ENCODE results near the gene SLC51B.

Gene SLC51B

GRCh38 chr15:65056868-65057548 is 11.8 kb downstream of the SLC51B start:
- in situ Hi-C loops (cut with MboI; ENCODE audit: low pct_unique_long_range_greater_than_20kb, low sequenced_read_pairs, unreplicated experiment): loop anchor here (25.0 kb wide), 1 partner anchor 230 kb away; the partner anchor contains the start of genes PARP16 and RNU5A-1
- TF ChIP-seq CTCF (IDR thresholded peaks at IDR 0.05; ENCODE audit: extremely low read depth, insufficient read depth, missing control alignments): no peak
- DNase-seq (ENCODE audit: low spot score): no peak

GRCh38 chr15:65057549-65057940 is 12.4 kb downstream of the SLC51B start:
- no peak for TF ChIP-seq CTCF (IDR thresholded peaks at IDR 0.05; ENCODE audit: extremely low read depth, insufficient read depth, missing control alignments)
- in situ Hi-C loops (cut with MboI; ENCODE audit: low pct_unique_long_range_greater_than_20kb, low sequenced_read_pairs, unreplicated experiment): loop anchor here (25.0 kb wide), 1 partner anchor 230 kb away; the partner anchor contains the start of genes PARP16 and RNU5A-1
- DNase-seq (ENCODE audit: low spot score): no peak

- in situ Hi-C loops (cut with MboI; ENCODE audit: low pct_unique_long_range_greater_than_20kb, low sequenced_read_pairs, unreplicated experiment): loop anchor here (25.0 kb wide), 1 partner anchor 229 kb away; the partner anchor contains the start of genes PARP16 and RNU5A-1
Observed at GRCh38 chr15:65058394-65059368, 13.5 kb downstream of the SLC51B start.

GRCh38 chr15:65059369-65059750 is 14.2 kb downstream of the SLC51B start:
- in situ Hi-C loops (cut with MboI; ENCODE audit: low pct_unique_long_range_greater_than_20kb, low sequenced_read_pairs, unreplicated experiment): loop anchor here (25.0 kb wide), 1 partner anchor 228 kb away; the partner anchor contains the start of genes PARP16 and RNU5A-1

More at GRCh38 chr15:65058394-65059368, 13.5 kb downstream of the SLC51B start:
- no peak for DNase-seq (ENCODE audit: low spot score)
- no peak for TF ChIP-seq CTCF (IDR thresholded peaks at IDR 0.05; ENCODE audit: extremely low read depth, insufficient read depth, missing control alignments)

GRCh38 chr15:65059931-65060596 is 14.9 kb downstream of the SLC51B start:
- TF ChIP-seq CTCF (IDR thresholded peaks at IDR 0.05; ENCODE audit: extremely low read depth, insufficient read depth, missing control alignments): no peak
- in situ Hi-C loops (cut with MboI; ENCODE audit: low pct_unique_long_range_greater_than_20kb, low sequenced_read_pairs, unreplicated experiment): loop anchor here (25.0 kb wide), 1 partner anchor 227 kb away; the partner anchor contains the start of genes PARP16 and RNU5A-1
- no peak for DNase-seq (ENCODE audit: low spot score)

More at GRCh38 chr15:65059369-65059750, 14.2 kb downstream of the SLC51B start:
- no peak for DNase-seq (ENCODE audit: low spot score)
- TF ChIP-seq CTCF (IDR thresholded peaks at IDR 0.05; ENCODE audit: extremely low read depth, insufficient read depth, missing control alignments): no peak

Measured in GM13977 (cell line).